ENCODE measurements around the gene NIT2.

DNA sequence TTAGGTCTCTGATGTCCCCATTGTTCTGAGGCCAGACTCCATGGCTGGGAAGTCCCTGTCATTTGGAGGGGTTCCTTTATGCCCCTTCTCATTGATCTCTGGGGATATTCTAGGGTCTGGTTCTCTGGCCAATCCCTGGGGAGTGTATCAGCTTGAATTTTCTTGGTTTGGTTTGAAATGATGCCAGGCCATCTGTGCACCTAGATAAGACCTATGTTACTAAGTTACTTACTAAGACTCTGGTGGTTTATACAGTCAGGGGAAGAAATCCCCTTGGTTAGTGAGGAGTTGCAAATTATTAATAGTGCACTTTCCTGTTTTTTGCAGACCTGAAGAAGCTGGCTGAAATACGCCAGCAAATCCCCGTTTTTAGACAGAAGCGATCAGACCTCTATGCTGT, 20.3 kb downstream of the NIT2 start:
- TF ChIP-seq EZH2 (IDR thresholded peaks at IDR 0.05; ENCODE audit: borderline replicate concordance, low read depth, low read length) (no peak), KAT2B (IDR thresholded peaks at IDR 0.05; ENCODE audit: low read depth, low read length) (no peak), KLF10 (CRISPR knock-in tag; IDR thresholded peaks at IDR 0.05) (no peak), MXI1 (IDR thresholded peaks at IDR 0.05; ENCODE audit: low read depth, low read length) (no peak), POLR2AphosphoS5 (IDR thresholded peaks at IDR 0.05; ENCODE audit: control insufficient read depth, insufficient read depth, low read depth, low read length) (no peak), GTF2A2 (tag; IDR thresholded peaks at IDR 0.05) (no peak)
- TF ChIP-seq, protein P1, sequence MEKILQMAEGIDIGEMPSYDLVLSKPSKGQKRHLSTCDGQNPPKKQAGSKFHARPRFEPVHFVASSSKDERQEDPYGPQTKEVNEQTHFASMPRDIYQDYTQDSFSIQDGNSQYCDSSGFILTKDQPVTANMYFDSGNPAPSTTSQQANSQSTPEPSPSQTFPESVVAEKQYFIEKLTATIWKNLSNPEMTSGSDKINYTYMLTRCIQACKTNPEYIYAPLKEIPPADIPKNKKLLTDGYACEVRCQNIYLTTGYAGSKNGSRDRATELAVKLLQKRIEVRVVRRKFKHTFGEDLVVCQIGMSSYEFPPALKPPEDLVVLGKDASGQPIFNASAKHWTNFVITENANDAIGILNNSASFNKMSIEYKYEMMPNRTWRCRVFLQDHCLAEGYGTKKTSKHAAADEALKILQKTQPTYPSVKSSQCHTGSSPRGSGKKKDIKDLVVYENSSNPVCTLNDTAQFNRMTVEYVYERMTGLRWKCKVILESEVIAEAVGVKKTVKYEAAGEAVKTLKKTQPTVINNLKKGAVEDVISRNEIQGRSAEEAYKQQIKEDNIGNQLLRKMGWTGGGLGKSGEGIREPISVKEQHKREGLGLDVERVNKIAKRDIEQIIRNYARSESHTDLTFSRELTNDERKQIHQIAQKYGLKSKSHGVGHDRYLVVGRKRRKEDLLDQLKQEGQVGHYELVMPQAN (IDR thresholded peaks at IDR 0.05; ENCODE audit: borderline replicate concordance), result no peak
